Hepatocyte (in vitro differentiated cells): ENCODE data around the gene VIPR2. TPM values are rescaled to one million over a fixed set of nuclear protein-coding genes. Genes with fewer than 3 reads are reported as not detected.

Experiments used
- DNase-seq: peaks from one replicate; pipeline ENCODE4 v3.0.0-alpha.2; 2016; ENCODE audit warnings: low spot score
- H2AFZ ChIP-seq: fragments of 200-600 bp; sonication (generic); 2 replicates; pipeline ENCODE4 v1.6.0; 2016; ENCODE audit warnings: antibody characterized with exemption, mild to moderate bottlenecking
- H3K27ac ChIP-seq: fragments of 200-600 bp; sonication (generic); 2 replicates; pipeline ENCODE4 v1.5.1; 2016; ENCODE audit warnings: mild to moderate bottlenecking
- H3K27me3 ChIP-seq: fragments of 200-600 bp; sonication (generic); 2 replicates; pipeline ENCODE4 v1.6.1; 2016
- H3K36me3 ChIP-seq: fragments of 200-600 bp; sonication (generic); replicated peaks from 2 replicates; pipeline ENCODE4 v1.5.1; 2016; ENCODE audit warnings: low read depth; ENCODE audit not compliant: insufficient read depth
- H3K4me1 ChIP-seq: fragments of 200-600 bp; sonication (generic); 2 replicates; pipeline ENCODE4 v1.5.1; 2016; ENCODE audit warnings: mild to moderate bottlenecking, moderate library complexity; ENCODE audit not compliant: insufficient read depth
- H3K4me2 ChIP-seq: fragments of 200-600 bp; sonication (generic); 2 replicates; pipeline ENCODE4 v1.6.0; 2016
- H3K4me3 ChIP-seq: fragments of 200-600 bp; sonication (generic); 2 replicates; pipeline ENCODE4 v1.5.1; 2016; ENCODE audit warnings: mild to moderate bottlenecking
- H3K79me2 ChIP-seq: fragments of 200-600 bp; sonication (generic); 2 replicates; pipeline ENCODE4 v1.6.0; 2017; ENCODE audit warnings: mild to moderate bottlenecking
- H3K9me2 ChIP-seq: fragments of 200-600 bp; sonication (generic); replicated peaks from 2 replicates; pipeline ENCODE4 v1.6.0; 2017; ENCODE audit warnings: mild to moderate bottlenecking; ENCODE audit not compliant: insufficient read depth
- H3K9me3 ChIP-seq: fragments of 200-600 bp; sonication (generic); 2 replicates; pipeline ENCODE4 v1.5.1; 2016; ENCODE audit warnings: low read depth, mild to moderate bottlenecking
- H4K20me1 ChIP-seq: fragments of 200-600 bp; sonication (generic); 2 replicates; pipeline ENCODE4 v1.6.0; 2016; ENCODE audit warnings: mild to moderate bottlenecking; ENCODE audit not compliant: insufficient read depth, poor library complexity, severe bottlenecking
- EZH2 ChIP-seq: fragments of 200-600 bp; sonication (generic); IDR thresholded peaks from 2 replicates; pipeline ENCODE4 v1.6.1; 2016; ENCODE audit warnings: antibody characterized with exemption, mild to moderate bottlenecking, borderline replicate concordance
- EZH2phosphoT487 ChIP-seq: fragments of 200-600 bp; sonication (generic); IDR thresholded peaks from one replicate; pipeline ENCODE4 v1.6.1; 2018; ENCODE audit warnings: antibody characterized with exemption, mild to moderate bottlenecking, low read depth, moderate library complexity; ENCODE audit not compliant: unreplicated experiment, severe bottlenecking
- WGBS: methylation state at CpG from one replicate; pipeline ENCODE4 v1.1.6; 2016; ENCODE audit warnings: low lambda C conversion rate; ENCODE audit errors: missing lambda C conversion rate; 5-methylcytosine and 5-hydroxymethylcytosine counted together
- polyA plus RNA-seq: library from polyadenylated mRNA; unstranded; fragments of >200 nt; fragmentation: Nextera tagmentation; extraction: Ambion mirVana; gene quantifications from 2 replicates; pipeline ENCODE4 v1.2.1, GENCODE V29; 2016
- total RNA-seq: library from RNA; depleted of rRNA; stranded (reverse); fragments of >200 nt; gene quantifications from 2 replicates; pipeline ENCODE4 v1.2.3, GENCODE V29; 2014
- TF ChIP-seq, protein P1 (sequence below): fragments of 200-600 bp; sonication (generic); IDR thresholded peaks from 2 replicates; pipeline ENCODE4 v1.5.1; 2016; ENCODE audit warnings: antibody characterized with exemption, mild to moderate bottlenecking; ENCODE audit not compliant: poor library complexity

Gene VIPR2
- total and polyA plus RNA-seq, 2 experiments from 2014 or later, result 2.7 to 3.4 TPM

DNA sequence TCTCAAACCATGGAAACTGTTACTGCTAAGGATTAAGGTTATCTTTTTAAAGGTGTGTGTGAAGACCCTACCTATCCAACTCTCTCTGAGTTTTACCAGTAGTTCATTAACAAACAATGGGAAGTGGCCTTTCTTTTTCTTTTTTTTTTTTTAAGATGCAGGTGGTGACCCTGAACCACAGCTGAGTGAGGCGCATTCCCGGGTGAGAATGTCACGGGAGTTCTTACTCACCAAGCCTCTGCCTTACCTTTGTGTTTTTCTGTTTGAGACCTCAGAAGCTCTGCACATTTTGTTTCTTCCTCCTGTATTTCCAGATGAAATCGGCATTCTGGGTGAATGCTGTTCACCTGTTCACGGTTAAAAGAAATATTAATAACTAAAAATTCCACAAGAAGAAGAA is 2.5 kb downstream of the VIPR2 start:
- Histone ChIP-seq H3K36me3 (no peaks in the 10 kb centered on the region), H3K27me3 (peaks cover 34% of the 10 kb centered on the region), H2AFZ (no peak overlapping the region), H3K79me2 (no peaks in the 10 kb centered on the region), H3K27ac (no peak overlapping the region), H3K4me1 (peaks cover 17% of the 10 kb centered on the region), H4K20me1 (no peaks in the 10 kb centered on the region), H3K4me2 (no peak overlapping the region), H3K9me2 (no peaks in the 10 kb centered on the region), H3K9me3 (no peaks in the 10 kb centered on the region), H3K4me3 (no peak overlapping the region)
- WGBS, result 80% methylated on average over 5 of the region's 5 CpGs
- TF ChIP-seq, protein P1, sequence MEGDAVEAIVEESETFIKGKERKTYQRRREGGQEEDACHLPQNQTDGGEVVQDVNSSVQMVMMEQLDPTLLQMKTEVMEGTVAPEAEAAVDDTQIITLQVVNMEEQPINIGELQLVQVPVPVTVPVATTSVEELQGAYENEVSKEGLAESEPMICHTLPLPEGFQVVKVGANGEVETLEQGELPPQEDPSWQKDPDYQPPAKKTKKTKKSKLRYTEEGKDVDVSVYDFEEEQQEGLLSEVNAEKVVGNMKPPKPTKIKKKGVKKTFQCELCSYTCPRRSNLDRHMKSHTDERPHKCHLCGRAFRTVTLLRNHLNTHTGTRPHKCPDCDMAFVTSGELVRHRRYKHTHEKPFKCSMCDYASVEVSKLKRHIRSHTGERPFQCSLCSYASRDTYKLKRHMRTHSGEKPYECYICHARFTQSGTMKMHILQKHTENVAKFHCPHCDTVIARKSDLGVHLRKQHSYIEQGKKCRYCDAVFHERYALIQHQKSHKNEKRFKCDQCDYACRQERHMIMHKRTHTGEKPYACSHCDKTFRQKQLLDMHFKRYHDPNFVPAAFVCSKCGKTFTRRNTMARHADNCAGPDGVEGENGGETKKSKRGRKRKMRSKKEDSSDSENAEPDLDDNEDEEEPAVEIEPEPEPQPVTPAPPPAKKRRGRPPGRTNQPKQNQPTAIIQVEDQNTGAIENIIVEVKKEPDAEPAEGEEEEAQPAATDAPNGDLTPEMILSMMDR, result no peak
- no peak for TF ChIP-seq EZH2phosphoT487
- no peak for TF ChIP-seq EZH2
- DNase-seq, result no peak

DNA sequence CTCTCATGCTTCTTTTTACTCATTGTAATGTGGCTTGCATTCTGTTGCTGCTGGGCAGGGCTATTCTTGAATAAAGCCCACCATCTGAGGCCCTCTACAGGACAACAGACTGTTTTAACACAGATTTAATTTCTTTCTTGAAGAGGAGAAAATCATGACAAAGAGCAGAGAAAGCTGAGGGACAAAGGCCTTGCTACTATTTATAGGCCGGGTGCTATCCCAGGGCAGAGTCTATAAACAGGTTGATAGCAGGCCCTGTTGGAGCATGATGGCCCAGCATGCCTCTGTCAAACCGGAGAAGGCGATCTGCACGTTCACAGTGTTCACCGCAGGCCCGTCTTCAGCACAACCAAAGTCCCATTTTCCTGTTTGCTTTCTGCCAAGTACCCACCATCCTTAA is 3.0 kb downstream of the VIPR2 start:
- H3K27me3 ChIP-seq, result peaks cover 34% of the 10 kb centered on the region
- H3K4me1 ChIP-seq, result peaks cover 17% of the 10 kb centered on the region
- no peaks in the 10 kb centered on the region for H4K20me1 ChIP-seq
- no peak overlapping the region for H3K4me3 ChIP-seq
- no peaks in the 10 kb centered on the region for H3K9me2 ChIP-seq
- TF ChIP-seq EZH2, result no peak
- TF ChIP-seq, protein P1, result peak; percentile 37
- H3K36me3 ChIP-seq, result no peaks in the 10 kb centered on the region
- H3K79me2 ChIP-seq, result no peaks in the 10 kb centered on the region
- H3K4me2 ChIP-seq, result no peak overlapping the region
- 54% methylated on average over 6 of the region's 6 CpGs for WGBS
- H2AFZ ChIP-seq, result no peak overlapping the region
- peak; percentile 60 for DNase-seq
- H3K9me3 ChIP-seq, result no peaks in the 10 kb centered on the region
- H3K27ac ChIP-seq, result no peak overlapping the region

DNA sequence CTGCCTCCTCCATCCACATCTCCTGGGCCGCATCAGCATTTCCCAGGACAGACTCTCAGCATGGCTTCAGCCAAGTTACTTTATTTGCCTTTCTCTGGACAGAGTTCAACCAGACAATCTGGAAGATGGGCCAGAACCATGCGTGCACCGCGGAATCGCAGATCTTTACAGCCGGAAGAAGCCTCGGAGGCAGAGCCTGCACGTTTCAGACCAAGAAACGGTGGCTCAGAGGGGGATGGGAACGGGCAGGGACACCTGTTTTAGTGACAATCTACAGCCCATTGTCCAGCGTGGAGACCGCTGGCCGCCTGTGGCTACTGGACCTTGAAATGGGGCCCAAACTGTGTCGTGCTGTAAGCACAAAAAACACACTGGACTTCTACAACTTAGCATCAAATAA is 3.5 kb downstream of the VIPR2 start:
- H3K36me3 ChIP-seq, result no peaks in the 10 kb centered on the region
- 89% methylated on average over 14 of the region's 14 CpGs for WGBS
- no peak overlapping the region for H3K4me2 ChIP-seq

More for the DNA sequence above, 3.5 kb downstream of the VIPR2 start:
- no peaks in the 10 kb centered on the region for H3K9me3 ChIP-seq
- peaks cover 17% of the 10 kb centered on the region for H3K4me1 ChIP-seq
- no peak overlapping the region for H3K27ac ChIP-seq
- no peaks in the 10 kb centered on the region for H3K9me2 ChIP-seq
- TF ChIP-seq EZH2phosphoT487, result no peak
- TF ChIP-seq EZH2, result no peak
- TF ChIP-seq, protein P1, result no peak
- peaks cover 34% of the 10 kb centered on the region for H3K27me3 ChIP-seq
- no peak for DNase-seq
- no peaks in the 10 kb centered on the region for H3K79me2 ChIP-seq
- no peak overlapping the region for H2AFZ ChIP-seq
- H3K4me3 ChIP-seq, result no peak overlapping the region
- no peaks in the 10 kb centered on the region for H4K20me1 ChIP-seq
